Activated naive CD8-positive, alpha-beta T cell treated with anti-CD3 and anti-CD28 coated beads, Interleukin-2, amount 50 U/mL, for 24 hours (primary cell): ENCODE results near the gene HES7.
A peak's percentile ranks its signal among the peaks of the same experiment; 100 is the strongest.
"Not testable (repeated sequence)": the region's sequence is repeated elsewhere in the genome, so short reads cannot be mapped to it uniquely, and the experiment has no call there.

ENCODE experiments used
- ATAC-seq: fragments of 150-1000 bp; cut with Tn5 transposase; one replicate; pipeline ENCODE4 v1.10.0; 2021
- DNase-seq: peaks from one replicate; pipeline ENCODE4 v3.0.0; 2021
- H3K27ac Mint-ChIP-seq: one replicate; pipeline ENCODE4 v1.8.0; 2021; ENCODE audit warnings: mild to moderate bottlenecking, mixed read lengths
- H3K27me3 Mint-ChIP-seq: one replicate; pipeline ENCODE4 v1.8.0; 2021; ENCODE audit warnings: mixed read lengths
- H3K36me3 Mint-ChIP-seq: one replicate; pipeline ENCODE4 v1.8.0; 2021; ENCODE audit warnings: low read depth, mixed read lengths
- H3K4me1 Mint-ChIP-seq: one replicate; pipeline ENCODE4 v1.8.0; 2021; ENCODE audit warnings: mixed read lengths
- H3K4me3 Mint-ChIP-seq: one replicate; pipeline ENCODE4 v1.8.0; 2021; ENCODE audit warnings: mild to moderate bottlenecking, moderate library complexity, mixed read lengths
- H3K9me3 Mint-ChIP-seq: one replicate; pipeline ENCODE4 v1.8.0; 2021; ENCODE audit warnings: mixed read lengths

The HES7 gene

DNA sequence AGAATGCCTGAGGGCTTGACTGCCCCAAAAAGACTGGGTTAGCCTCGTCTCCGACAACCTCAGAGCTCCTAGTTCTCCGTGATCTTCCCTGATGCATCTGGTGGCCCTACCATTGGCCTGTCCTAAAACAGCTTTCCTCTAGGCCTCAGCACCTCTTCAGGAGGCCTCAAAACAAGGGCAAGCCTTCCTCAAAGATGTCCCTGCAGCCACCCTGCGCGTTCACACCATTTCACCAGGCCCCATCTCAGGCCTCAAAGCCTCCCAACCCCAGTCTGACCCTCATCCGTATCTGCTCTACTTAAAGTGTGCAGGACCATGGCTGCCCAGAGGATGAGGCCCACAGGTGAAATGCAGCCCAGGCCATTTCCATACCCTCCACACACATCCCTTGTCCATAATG, 13.0 kb downstream of the HES7 start:
- ATAC-seq (no peak), DNase-seq (no peak)
- Mint-ChIP-seq H3K27me3 (peaks cover 29% of the 10 kb centered on the region), H3K4me1 (peaks cover 4% of the 10 kb centered on the region), H3K36me3 (no peaks in the 10 kb centered on the region), H3K9me3 (no peaks in the 10 kb centered on the region), H3K27ac (no peak overlapping the region), H3K4me3 (no peak overlapping the region)

DNA sequence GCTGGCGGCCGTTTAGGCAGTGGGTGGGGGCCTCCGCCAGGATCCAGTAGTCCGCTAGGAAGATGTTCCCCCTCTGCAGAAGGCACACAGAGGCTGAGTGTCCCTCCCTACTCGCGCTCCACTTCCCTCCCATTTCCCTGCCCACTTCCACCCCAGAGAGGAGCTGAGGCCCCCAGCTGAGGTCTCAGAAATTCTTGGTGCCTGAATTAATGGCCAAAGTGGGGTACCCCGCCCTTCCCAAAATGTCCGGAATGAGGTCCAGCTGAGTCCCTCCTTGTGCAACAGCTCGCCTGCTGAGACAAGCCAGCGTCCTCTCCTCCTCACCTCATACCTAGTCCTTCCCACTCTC, 13.5 kb downstream of the HES7 start:
- ATAC-seq: no peak
- Mint-ChIP-seq H3K9me3 (no peaks in the 10 kb centered on the region), H3K4me3 (no peak overlapping the region), H3K4me1 (peaks cover 4% of the 10 kb centered on the region), H3K36me3 (no peaks in the 10 kb centered on the region), H3K27ac (no peak overlapping the region), H3K27me3 (peaks cover 25% of the 10 kb centered on the region)
- no peak for DNase-seq

DNA sequence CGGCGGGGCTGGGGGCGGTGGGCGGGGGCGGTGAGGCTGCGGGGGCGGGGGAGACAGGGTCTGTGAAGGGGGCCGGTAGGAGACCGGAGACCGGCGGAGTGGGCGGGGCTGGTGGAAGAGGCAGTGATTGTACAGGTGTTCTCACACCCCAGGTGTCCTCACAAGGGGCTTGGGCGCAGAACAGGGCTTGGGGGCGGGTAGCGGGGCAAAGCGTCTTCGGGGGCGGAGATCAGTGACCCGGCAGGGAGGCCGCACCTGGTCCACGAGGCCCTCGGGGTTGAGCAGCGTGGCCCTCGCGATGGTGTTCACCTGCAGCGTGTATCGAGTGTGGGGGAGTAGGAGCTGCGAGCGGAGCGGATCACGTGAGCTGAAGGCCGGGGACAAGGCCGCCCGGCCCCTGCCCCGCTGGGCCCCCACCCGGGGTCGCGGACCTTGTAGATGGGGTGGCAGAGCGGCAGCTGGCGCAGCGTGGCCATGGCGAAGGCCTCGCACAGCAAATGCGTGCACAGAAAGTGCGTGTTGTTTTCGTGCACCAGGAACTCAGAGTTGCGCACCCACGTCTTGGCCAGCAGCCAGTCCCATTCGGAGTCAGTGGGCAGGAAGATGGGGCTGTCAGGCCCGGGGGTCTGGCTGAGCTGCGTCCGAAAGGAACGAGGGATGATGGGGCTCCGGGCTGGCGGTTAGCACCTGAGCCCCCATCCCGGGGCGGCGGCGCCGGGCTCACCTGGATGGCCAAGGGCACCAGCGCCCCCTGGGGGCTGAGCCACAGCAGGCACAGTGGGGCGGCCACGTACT, 14.0 kb downstream of the HES7 start:
- Mint-ChIP-seq H3K36me3 (no peaks in the 10 kb centered on the region), H3K27me3 (peaks cover 20% of the 10 kb centered on the region), H3K27ac (no peak overlapping the region), H3K9me3 (no peaks in the 10 kb centered on the region), H3K4me1 (peaks cover 4% of the 10 kb centered on the region), H3K4me3 (no peak overlapping the region)
- DNase-seq (peak; percentile 83), ATAC-seq (peak; percentile 90)

DNA sequence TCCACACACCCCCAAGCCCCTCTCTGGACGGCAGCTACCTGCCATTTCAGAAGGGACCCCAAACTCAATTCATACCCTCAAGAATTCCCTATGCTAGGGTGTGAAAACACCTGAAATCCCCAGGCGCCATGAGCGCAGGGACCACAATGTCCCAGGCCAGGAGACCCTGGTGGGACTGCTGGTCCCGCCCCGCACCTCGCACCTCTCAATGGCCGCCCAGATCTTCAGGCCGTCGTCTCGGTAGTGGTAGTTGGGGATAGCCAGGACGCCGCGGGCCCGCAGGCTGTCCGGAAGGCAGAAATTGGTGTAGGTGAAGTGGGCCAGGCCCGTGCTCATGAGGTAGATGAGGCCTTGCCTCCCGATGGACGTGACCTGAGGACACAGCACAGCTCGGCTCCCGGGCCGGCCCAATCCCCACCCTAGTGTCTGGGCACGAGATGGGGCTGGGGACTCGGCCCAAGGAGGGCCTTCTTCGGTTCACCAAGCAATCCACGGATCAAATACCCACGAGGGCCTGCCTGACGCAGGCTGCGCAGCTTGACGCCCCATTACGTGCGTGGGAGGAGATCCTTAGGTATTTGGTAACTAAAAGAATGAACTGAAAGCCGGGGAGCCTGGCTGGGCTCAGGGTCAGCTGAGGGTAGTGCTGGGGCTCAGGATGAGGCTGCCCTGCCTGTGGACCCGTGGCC, 14.8 kb downstream of the HES7 start:
- Mint-ChIP-seq H3K27me3 (peaks cover 14% of the 10 kb centered on the region), H3K27ac (no peak overlapping the region), H3K4me1 (peaks cover 4% of the 10 kb centered on the region), H3K4me3 (no peak overlapping the region), H3K36me3 (no peaks in the 10 kb centered on the region), H3K9me3 (no peaks in the 10 kb centered on the region)
- ATAC-seq (no peak), DNase-seq (no peak)

DNA sequence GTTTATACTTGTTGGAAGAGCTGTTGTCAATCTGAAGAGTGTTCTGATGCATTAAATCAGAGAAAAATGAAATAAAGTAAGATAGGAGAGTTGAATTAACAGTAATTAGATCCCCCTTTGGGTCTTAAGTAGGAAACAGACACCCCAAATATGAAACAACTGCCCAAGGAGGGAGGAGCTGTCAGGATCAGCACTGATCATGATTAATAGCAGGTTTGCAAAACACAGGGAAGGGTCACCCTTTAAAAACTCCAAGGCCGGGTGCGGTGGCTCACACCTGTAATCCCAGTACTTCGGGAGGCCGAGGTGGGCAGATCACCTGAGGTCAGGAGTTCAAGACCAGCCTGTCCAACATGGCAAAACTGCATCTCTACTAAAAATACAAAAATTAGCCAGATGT, 16.9 kb downstream of the HES7 start:
- not testable (repeated sequence) for H3K36me3 Mint-ChIP-seq, DNase-seq, H3K27ac Mint-ChIP-seq, H3K9me3 Mint-ChIP-seq, H3K4me3 Mint-ChIP-seq, H3K27me3 Mint-ChIP-seq, ATAC-seq, H3K4me1 Mint-ChIP-seq

DNA sequence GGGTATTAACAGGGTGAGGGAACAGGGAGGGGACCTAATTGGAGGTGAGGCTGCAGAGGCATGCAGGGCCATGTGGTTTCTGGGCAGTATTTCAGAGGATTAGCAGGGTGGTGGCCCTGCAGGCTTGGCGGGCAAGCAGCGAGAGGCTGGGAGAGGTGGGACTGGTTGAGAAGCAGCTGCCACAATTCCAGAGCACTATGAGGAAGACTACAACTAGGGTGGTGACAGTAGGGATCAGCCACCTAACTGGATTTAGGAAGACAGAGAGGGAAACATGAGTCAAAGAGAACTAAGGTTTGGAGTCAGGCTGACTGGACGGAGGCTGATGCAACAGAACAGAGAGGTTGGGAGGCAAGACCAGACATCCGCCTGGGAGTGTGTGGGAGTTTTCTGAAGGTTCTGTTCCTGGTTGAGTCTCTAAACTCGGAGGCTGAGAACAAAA, 17.9 kb downstream of the HES7 start:
- DNase-seq (no peak), ATAC-seq (no peak)
- Mint-ChIP-seq H3K27me3 (peaks cover 2% of the 10 kb centered on the region), H3K27ac (no peak overlapping the region), H3K4me3 (no peak overlapping the region), H3K9me3 (no peaks in the 10 kb centered on the region), H3K4me1 (peaks cover 4% of the 10 kb centered on the region), H3K36me3 (no peaks in the 10 kb centered on the region)

DNA sequence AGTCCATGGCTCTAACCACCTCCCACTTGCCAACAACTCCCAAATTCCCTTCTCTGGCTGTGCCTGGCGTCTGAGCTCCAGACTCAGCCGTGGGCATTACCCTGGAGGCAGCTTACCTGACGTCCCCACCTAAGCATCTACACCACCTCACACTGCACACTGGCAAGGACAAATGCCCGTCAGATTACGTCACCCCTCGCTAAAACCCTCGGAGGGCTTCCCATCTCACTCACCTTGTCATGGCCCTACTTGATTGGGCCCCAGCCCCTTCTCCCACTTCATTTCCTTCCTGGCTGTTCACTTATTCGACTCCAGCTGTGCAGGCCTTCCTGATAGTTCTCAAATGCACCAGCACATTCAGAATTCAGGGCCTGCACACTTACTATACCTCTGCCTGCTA, 19.0 kb downstream of the HES7 start:
- no peak overlapping the region for H3K27ac Mint-ChIP-seq
- H3K4me1 Mint-ChIP-seq: no peaks in the 10 kb centered on the region
- DNase-seq: no peak
- no peak overlapping the region for H3K4me3 Mint-ChIP-seq
- H3K27me3 Mint-ChIP-seq: peaks cover 2% of the 10 kb centered on the region
- no peaks in the 10 kb centered on the region for H3K36me3 Mint-ChIP-seq
- ATAC-seq: no peak
- H3K9me3 Mint-ChIP-seq: no peaks in the 10 kb centered on the region

DNA sequence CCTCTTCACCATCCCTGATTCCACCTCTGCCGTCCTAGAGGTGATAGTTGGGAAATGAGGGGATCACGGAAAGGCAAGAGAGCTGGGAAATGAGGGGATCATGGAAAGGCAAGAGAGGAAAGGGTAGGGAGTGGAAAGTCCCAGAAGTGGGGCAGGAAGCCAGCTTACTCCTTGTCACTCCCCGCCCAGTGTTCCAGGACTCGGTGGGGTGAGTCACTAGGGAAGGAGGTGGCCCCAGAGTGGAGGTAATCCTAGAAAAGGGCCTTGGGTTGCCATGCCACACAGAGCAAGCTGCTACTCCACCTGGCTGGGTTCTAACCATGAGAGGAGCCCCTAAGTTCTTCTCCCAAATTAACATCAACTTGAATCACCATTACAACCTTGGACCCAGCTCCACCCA, 20.4 kb downstream of the HES7 start:
- no peaks in the 10 kb centered on the region for H3K9me3 Mint-ChIP-seq
- ATAC-seq (no peak), DNase-seq (no peak)
- H3K36me3 Mint-ChIP-seq: no peaks in the 10 kb centered on the region
- H3K4me3 Mint-ChIP-seq: no peak overlapping the region
- no peaks in the 10 kb centered on the region for H3K4me1 Mint-ChIP-seq
- H3K27ac Mint-ChIP-seq: no peak overlapping the region
- peaks cover 2% of the 10 kb centered on the region for H3K27me3 Mint-ChIP-seq

DNA sequence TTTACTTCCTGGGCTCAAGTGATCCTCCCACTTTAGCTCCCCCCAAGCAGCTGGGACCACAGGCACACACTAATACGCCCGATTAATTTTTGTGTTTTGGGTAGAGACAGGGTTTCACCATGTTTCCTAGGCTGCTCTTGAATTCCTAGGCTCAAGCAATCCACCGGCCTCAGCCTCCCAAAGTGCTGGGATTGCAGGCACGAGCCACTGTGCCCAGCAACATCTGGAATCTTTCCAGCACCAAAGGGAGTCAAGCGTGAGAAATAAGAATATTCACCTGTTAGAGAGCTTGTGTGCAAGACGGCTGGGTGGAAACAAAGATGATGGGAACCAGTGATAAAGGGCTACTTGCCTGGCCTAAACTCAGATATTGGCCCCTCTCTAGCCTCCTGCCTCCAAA, 22.2 kb downstream of the HES7 start:
- no peak for DNase-seq
- no peaks in the 10 kb centered on the region for H3K4me1 Mint-ChIP-seq
- H3K4me3 Mint-ChIP-seq: no peak overlapping the region
- ATAC-seq: no peak
- no peak overlapping the region for H3K27ac Mint-ChIP-seq
- no peaks in the 10 kb centered on the region for H3K9me3 Mint-ChIP-seq
- peaks cover 2% of the 10 kb centered on the region for H3K27me3 Mint-ChIP-seq
- H3K36me3 Mint-ChIP-seq: no peaks in the 10 kb centered on the region

DNA sequence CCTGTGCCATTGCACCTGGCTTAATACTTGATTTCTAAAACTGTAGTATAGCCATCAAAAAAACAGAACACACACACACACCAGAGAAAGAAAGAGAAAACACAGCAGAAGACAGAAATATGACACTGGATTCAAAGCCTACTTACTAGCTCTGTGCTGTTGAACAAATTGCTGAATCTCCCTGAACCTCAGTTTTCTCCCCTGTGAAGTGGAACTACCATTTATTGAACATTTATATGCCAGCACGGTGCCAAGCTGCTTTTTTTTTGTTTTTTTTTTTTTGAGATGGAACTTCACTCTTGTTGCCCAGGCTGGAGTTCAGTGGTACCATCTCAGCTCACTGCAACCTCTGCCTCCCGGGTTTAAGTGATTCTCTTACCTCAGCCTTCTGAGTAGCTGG, 23.1 kb downstream of the HES7 start:
- no peaks in the 10 kb centered on the region for H3K36me3 Mint-ChIP-seq
- peaks cover 2% of the 10 kb centered on the region for H3K27me3 Mint-ChIP-seq
- H3K27ac Mint-ChIP-seq: no peak overlapping the region
- no peaks in the 10 kb centered on the region for H3K4me1 Mint-ChIP-seq
- H3K4me3 Mint-ChIP-seq: no peak overlapping the region
- H3K9me3 Mint-ChIP-seq: no peaks in the 10 kb centered on the region
- no peak for ATAC-seq
- DNase-seq: no peak

DNA sequence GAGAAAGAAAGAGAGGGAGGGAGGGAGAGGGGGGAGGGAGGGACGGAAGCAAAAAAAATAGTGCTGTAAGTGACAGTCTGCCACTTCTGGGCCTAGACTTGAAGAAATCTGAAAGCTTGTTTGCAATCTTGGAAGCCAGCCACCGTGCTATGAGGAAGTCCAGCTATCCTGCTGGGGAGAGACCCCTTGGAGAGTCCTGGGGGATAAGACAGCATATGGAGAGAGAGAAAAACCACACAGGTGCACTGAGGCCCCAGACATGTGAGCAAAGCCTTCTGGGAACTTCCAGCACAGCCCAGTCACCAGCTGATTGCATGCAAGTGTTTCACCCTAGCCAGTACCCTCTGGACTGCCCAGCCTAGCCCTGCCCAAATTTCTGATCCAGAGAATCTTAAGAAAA, 23.8 kb downstream of the HES7 start:
- Mint-ChIP-seq H3K4me3 (no peak overlapping the region), H3K4me1 (no peaks in the 10 kb centered on the region), H3K9me3 (no peaks in the 10 kb centered on the region), H3K27ac (no peak overlapping the region), H3K36me3 (no peaks in the 10 kb centered on the region), H3K27me3 (peaks cover 2% of the 10 kb centered on the region)
- ATAC-seq (no peak), DNase-seq (no peak)

DNA sequence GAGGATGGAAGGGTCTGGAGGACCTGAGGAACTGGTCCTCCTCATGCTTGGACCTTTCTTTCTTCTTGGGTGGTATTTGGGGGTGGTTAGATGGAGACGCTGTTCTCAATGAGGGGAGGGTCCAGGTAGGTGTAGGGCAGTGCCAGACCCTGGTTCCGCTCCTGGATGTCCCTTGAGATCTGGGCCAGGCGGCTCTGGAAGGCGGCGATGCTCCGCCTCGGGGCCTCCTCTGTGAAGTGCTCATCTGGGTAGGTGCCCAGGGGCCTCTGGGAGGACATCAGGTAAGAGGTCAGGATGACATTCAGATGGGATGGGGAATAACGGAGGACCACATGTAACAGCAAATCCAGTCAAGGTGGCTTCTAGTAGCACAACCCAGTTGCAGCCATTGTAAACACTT, 27.4 kb downstream of the HES7 start:
- Mint-ChIP-seq H3K4me3 (no peak overlapping the region), H3K36me3 (no peaks in the 10 kb centered on the region), H3K27me3 (peaks cover 2% of the 10 kb centered on the region), H3K4me1 (peaks cover 6% of the 10 kb centered on the region), H3K9me3 (no peaks in the 10 kb centered on the region), H3K27ac (no peak overlapping the region)
- no peak for DNase-seq
- no peak for ATAC-seq

DNA sequence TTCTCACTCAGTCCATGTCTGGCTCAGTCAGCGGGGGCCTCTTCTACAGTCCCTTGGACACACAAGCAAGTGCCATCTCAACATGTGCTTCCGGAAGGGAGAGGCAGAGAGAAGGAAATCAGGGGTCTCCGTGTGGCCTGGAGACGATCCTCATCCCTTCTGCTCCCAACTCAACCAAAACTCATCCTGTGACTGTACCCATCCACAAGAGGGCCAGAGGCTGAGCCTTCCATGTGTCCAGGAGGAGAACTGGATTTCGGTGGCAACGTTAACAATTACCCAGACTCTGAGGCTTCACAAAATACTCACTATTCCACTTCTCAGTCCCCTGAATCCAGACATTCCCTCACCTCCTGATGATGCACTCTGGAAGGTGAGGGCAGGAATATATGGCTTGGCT, 28.5 kb downstream of the HES7 start:
- H3K4me3 Mint-ChIP-seq: no peak overlapping the region
- DNase-seq (no peak), ATAC-seq (no peak)
- no peaks in the 10 kb centered on the region for H3K36me3 Mint-ChIP-seq
- H3K27me3 Mint-ChIP-seq: peaks cover 7% of the 10 kb centered on the region
- H3K4me1 Mint-ChIP-seq: peaks cover 14% of the 10 kb centered on the region
- no peak overlapping the region for H3K27ac Mint-ChIP-seq
- no peaks in the 10 kb centered on the region for H3K9me3 Mint-ChIP-seq

DNA sequence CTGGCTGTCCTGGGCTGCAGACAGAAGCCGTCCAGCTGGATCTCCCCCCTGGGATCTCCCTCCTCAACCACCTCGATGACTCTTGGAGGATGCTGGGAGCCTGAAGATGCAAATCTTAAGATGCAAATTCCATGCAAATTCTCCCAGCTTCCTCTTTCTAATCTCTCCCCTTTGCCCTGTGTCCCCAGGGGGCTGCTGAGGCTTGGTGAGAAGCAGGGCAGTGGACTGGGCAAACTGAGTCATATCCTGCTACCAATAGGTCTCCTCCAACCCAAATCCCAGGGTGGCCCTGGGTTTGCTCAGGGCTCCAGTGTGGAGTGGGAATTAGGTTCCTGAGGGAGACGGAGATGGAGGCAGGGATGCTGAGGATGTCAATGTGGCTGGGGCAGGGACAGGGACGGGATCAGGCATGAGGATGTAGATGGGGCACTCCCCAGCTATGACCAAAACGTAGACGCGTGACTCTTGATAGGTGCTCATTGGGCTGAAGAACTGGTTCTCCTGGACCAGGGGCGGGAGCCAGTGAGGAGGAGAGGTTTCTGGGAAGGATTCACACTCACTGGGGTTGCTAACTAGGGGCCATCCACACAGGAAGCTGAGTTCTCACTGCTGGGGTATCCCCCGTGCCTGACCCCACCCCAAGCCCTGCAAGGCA, 32.7 kb downstream of the HES7 start:
- Mint-ChIP-seq H3K9me3 (no peaks in the 10 kb centered on the region), H3K27me3 (peaks cover 19% of the 10 kb centered on the region), H3K27ac (no peak overlapping the region), H3K36me3 (no peaks in the 10 kb centered on the region), H3K4me1 (peaks cover 14% of the 10 kb centered on the region), H3K4me3 (no peak overlapping the region)
- DNase-seq (no peak), ATAC-seq (no peak)

DNA sequence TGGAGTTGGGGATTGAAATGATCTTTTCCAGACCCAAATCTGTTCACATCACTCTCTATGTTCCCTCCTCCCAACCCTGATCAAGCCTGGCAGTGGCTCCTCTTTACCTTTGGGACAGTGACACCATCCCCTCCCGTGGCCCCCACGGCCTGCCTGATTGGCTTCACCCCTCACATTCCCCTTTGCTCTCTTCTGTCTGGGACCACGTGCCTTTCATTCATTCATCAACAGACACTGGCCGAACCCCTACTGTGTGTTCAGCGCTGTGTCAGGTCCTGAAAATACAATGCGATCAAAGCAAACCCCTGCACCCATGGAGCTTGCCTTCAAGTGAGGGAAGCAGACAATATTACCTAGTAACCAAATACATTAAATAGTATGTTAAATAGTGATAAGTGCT, 34.2 kb downstream of the HES7 start:
- peaks cover 14% of the 10 kb centered on the region for H3K4me1 Mint-ChIP-seq
- no peak overlapping the region for H3K27ac Mint-ChIP-seq
- peaks cover 19% of the 10 kb centered on the region for H3K27me3 Mint-ChIP-seq
- H3K4me3 Mint-ChIP-seq: no peak overlapping the region
- ATAC-seq (no peak), DNase-seq (no peak)
- no peaks in the 10 kb centered on the region for H3K9me3 Mint-ChIP-seq
- H3K36me3 Mint-ChIP-seq: no peaks in the 10 kb centered on the region
